Stimulated activated CD8-positive, alpha-beta memory T cell treated with anti-CD3 and anti-CD28 coated beads, Interleukin-4, amount 100 ng/mL, for 4 hours (primary cell): ENCODE measurements around the gene RAB4B.
"Not testable (repeated sequence)": the region's sequence is repeated elsewhere in the genome, so short reads cannot be mapped to it uniquely, and the experiment has no call there.

ENCODE experiments used
- DNase-seq, 2 donors: peaks; one replicate each; pipeline ENCODE4 v3.0.0-alpha.2; 2020; ENCODE audit warnings: low read depth in 2 of 2, low spot score in 1 of 2

Gene RAB4B

DNA sequence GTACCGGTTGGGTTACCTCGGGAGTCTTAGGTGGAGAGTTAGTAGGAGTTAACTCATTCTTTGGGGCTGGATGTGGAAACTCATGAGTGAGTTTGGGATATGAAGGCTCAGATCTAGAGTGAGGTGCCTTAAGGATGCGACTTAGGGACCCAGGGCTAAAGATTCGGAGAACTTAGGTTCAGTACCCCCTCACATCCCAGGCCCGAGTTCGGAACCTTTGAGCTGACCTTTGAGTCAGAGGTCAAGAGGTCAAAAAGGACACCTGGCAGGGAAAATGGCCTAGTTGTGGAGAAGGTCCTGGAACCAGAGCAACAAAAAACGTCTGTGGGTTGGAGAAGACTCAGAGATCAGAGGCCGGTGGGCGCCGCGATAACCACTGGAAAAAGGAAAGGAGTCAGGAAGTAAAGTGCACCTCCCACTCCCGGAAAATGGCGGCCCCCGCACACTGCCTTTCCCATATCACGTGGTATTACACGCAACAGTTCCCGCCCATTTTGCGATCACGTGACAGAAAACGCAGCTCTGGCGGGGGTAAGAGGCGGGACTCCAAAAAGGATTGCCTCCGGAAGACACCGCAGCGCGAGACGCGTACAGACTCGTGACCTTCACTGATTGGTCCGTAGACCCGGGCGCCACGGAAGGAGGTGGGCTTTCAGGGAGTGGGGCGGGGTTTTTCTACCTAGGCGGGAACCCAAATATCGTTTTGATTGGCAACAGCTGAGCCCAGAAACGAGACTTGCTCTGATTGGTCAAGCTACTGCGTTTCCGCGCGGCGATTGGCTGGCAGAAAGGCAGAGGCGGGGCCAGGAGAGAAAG is 27.8 kb upstream of the RAB4B start, which contains the start of gene ACTMAP:
Gene ACTMAP (minus strand): TSS at position 420 of the 816 bp plus-strand sequence. CDS start 674 bp downstream, outside the sequence.
- DNase-seq, result peak; percentile 99

DNA sequence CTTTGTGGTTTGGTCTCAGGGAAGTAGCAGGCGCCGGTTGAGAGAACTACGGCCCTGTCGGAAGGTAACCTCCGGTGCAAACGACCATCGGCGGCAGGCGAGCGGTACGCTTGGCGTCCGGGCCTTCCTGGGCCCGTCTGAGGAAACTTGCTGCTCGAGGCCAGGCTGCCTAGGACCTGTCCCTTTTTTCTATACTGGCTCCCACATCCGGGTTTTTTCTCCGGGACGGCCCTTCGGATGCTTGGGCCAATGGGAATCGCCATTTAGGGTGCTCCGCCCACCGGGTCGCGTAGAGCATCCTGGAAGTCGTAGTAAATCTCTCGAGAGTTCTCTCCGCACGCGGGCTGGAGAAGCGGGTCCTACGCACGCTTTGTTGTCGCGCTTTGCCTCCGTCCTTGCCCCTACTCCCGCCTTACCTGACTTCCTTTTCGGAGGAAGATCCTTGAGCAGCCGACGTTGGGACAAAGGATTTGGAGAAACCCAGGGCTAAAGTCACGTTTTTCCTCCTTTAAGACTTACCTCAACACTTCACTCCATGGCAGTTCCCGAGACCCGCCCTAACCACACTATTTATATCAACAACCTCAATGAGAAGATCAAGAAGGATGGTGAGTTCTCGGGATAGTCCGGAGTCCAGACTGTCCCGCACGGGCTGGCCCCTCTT is 27.0 kb upstream of the RAB4B start, which contains the start of gene SNRPA:
Gene SNRPA (plus strand): TSS at position 330 of the 664 bp plus-strand sequence. CDS start 206 bp downstream, at position 536.
- peak; percentile 90 to 92 for DNase-seq

DNA sequence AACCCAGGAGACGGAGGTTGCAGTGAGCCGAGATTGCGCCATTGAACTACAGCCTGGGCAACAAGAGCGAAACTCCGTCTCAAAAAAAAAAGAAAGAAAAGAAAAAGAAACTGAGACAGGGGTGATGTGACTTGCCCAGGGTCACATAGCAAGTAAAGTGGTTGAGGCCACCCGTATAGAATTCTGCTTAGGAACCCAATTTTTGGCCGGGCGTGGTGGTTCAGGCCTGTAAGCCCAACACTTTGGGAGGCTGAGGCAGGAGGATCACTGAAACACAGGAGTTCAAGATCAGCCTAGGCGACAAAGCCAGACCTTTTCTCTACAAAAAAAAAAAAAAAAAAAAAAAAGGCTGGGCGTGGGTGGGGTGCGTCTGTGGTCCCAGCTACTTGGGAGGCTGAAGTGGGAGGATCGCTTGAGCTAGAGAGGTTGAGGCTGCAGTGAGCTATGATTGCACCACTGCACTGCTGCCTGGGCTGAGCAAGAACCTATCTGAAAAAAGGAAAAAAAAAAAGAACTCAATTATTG is 25.7 kb upstream of the RAB4B start:
- DNase-seq, result no peak

DNA sequence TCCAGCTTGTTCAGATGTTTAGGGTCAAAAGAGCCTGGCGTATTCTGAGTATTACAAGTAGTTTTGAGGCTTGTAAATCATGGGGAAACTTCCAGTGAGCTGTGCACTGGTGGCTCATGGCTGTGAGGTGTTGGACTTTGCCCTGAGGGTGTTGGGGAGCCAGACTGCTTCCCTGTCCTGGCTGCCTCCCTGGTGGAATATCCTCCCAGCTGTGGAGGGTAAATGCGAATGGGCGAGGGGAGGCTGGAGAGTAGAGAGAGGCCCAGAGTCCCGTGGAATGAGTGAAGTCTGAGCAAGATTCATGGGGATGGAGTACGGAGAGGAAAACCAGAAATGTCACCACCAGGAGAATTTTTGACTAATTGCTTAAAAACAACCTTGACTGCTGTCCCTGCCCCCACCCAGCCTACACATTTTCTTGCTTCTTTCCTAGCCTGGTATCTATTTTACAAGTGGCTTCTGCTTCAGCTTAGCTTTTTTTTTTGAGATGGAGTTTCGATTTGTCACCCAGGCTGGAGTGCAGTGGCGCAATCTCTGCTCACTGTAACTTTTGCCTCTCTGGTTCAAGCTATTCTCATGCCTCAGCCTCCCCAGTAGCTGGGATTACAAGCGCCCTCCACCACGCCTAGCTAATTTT is 23.3 kb upstream of the RAB4B start:
- no peak for DNase-seq

DNA sequence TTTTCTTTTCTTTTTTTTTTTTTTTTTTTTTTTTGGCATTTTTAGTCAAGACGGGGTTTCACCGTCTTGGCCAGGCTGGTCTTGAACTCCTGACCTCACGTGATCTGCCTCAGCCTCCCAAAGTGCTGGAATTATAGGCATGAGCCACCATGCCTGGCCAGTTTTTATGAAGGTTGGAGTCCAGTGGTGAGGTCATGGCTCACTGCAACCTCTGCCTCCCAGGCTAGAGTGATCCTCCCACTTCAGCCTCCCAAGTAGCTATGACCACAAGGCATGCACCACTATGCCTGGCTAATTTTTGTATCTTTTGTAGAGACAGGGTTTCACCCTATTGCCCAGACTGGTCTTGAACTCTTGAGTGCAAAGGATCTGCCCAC is 22.8 kb upstream of the RAB4B start:
- DNase-seq, result no peak

DNA sequence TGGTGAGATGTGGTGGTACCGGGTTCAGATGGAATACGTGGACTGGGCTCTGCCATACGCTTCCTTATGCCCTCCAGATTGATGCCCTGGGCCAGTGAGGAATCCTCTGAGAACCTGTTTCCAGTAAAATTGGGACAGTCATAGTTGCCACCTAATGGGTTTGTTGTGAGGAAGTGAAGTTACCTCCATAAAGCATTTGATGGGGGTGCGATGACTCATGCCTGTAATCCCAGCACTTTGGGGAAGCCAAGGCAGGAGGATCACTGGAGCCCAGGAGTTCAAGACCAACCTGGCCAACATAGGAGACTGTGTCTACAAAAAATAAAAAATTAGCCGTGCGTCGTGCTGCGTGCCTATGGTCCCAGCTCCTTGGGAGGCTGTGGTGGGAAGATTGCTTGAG is 22.3 kb upstream of the RAB4B start:
- DNase-seq, result no peak

DNA sequence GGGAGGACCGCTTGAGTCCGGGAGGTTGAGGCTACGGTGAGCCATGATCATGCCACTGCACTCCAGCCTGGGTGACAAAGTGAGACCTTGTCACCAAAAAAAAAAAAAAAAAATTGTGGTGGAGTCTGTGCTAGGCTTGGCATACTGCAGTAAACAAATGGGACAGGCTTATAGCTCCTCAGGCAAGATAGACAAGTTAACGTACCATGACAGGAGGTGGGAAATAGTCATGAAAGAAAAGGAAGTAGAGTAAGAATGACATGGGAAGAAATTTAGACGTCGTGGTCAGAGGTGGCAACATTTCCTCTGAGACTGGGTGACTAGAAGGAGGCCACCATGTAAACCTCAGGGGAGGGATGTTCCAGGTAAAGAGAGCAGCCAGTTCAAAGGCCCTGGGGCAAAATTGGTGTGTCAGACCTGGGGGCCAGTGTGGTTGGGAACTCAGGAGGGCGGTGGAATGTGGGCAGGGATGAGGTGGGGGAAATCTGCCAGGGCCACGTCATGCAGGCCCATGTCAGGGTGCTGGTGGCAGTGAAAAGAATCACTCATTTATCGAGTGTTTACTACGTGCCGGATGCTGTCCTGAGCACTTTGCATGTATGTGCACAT is 21.4 kb upstream of the RAB4B start:
- DNase-seq, result no peak

DNA sequence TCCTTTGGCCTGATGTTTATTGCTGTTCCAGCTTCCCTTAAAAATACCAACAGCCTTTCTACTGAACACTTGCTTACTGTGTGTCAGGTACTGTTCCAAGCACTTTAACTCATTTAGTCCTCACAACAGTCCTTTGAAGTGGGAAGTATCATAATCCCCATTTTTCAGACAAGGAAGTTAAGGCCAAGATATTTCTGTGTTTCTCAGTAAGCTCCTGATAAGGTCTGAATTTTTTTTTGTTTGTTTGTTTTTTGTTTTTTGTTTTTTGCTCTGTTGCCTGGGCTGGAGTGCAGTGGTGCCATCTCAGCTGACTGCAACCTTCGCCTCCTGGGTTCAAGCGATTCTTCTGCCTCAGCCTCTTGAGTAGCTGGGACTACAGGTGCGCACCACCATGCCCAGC is 19.6 kb upstream of the RAB4B start:
- no peak for DNase-seq

DNA sequence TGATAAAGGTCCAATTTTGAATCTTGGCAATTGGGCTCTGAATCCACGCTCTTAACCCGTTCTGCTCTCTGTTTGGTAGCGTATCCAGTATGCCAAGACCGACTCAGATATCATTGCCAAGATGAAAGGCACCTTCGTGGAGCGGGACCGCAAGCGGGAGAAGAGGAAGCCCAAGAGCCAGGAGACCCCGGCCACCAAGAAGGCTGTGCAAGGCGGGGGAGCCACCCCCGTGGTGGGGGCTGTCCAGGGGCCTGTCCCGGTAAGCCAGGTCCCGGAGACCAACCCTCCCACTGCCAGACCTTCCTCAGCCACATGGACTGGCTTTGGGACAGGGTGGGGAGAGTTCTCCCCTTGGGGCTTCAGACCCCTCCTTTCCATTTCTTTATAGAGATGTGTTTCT is 18.7 kb upstream of the RAB4B start:
- DNase-seq, result no peak

DNA sequence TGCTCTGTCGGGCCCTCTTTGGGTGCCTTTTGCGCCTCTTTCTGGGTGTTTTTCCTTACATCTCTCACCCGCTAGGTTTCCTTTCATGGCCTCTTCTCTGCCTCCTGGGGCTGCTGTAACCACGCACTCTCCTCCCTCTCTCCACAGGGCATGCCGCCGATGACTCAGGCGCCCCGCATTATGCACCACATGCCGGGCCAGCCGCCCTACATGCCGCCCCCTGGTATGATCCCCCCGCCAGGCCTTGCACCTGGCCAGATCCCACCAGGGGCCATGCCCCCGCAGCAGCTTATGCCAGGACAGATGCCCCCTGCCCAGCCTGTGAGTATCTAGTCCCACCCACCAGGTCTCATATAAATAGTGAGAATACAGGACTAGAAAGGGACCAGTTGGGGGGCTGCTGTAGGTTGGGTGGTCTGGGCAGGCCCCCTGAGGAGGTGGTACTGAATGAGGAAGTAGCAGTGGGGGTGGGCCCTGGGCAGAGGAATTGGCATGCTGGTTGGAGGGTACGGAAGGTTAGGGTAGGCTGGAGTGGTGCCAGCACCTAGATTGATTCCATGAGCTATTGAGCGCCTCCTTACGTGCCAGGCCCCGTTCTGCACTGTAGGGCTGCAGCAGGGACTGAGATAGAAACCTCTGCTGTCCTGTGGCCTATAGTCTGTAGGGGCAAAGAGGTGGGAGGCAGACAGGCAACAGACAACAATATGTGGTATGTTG is 15.1 kb upstream of the RAB4B start:
- no peak for DNase-seq

DNA sequence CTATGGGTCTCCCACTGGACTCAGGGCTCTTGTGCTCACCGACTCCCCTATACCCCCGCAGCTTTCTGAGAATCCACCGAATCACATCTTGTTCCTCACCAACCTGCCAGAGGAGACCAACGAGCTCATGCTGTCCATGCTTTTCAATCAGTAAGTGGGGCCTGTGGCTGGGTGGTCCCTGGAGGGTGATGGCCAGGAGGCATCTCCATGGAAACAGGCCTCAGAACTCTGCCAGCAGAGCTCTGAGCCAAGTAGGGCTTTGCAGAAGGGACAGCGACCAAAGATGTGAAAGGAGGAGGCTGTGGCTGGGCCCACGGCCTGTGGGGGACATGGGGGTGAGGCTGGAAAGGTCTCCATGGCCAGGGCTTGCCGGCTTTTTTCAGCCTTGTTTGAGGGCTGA is 14.5 kb upstream of the RAB4B start:
- DNase-seq, result no peak

DNA sequence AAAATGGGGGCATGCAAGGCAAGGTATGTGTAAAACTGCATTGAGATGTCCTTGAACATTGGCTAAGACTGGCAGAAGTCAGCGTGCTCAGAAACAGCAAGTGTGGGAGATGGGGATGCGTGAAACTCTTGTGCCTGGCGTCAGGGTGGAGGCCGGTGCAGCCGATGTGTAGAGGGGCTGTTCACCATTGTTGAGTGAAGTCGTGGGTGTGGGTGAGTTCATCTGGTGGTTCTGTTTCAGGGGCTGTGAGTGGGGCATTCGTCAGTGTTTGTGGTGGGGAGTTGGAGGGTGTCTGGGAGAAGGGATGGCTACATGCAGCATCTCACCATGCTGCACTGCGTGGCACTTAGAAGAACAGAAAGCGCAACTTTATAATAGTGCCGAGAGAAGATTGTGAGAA is 14.1 kb upstream of the RAB4B start:
- DNase-seq, result no peak

DNA sequence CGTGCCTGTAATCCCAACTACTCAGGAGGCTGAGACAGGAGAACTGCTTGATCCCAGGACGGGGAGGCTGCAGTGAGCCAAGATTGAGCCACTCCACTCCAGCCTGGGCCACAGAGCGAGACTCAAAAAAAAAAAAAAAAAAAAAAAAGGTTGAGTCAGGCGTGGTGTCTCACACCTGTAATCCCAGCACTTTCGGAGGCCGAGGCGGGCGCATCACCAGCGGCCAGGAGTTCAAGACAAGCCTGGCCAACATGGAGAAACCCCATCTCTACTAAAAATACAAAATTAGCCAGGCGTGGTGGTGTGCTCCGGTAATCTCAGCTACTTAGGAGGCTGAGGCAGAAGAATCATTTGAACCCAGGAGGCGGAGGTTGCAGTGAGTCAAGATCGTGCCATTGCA is 11.7 kb upstream of the RAB4B start:
- DNase-seq, result not testable (repeated sequence)

DNA sequence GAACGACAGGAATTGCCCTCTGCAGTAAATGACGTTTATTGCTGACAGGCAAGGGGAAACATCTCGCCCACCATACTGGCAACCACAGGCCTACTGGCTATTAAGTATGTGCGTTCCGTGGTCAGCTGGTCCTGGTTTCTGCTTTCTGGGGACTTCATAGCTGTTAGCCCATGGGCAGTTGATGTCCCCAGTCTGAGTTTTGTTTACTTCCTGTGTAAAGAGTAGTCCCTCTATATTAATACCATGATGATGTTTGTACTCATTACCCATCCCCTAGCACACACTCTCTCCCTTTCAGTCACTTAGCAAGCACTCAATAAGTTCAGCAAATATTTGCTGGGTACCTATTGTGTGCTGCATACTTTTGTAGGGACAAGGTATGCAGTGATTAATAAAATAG is 9.2 kb upstream of the RAB4B start:
- no peak for DNase-seq

DNA sequence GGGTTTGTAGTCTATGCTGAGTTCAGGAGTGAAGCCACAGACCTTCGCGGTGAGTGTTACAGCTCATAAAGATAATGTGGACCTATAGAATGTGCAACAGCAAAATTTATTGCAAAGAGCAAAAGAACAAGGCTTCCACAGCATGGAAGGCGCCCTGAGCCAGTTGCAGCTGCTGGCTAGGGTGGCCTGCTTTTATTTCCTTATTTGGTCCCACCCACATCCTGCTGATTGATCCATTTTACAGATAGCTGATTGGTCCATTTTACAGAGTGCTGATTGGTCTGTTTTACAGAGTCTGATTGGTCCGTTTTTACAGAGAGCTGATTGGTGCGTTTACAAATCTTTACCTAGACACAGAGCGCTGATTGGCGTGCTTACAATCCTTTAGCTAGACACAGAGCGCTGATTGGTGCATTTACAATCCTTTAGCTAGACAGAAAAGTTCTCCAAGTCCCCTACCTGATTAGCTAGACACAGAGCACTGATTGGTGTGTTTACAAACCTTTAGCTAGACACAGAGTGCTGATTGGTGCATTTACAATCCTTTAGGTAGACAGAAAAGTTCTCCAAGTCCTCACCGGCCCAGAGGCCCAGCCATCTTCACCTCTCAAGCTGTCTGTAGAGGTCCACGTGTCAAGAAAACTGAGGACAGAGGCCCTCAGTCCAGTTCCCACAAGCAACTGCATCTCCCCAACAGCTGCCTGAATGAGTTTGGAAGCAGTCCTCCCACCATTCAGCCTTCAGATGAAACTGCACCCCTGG is 6.8 kb upstream of the RAB4B start:
- not testable (repeated sequence) for DNase-seq

DNA sequence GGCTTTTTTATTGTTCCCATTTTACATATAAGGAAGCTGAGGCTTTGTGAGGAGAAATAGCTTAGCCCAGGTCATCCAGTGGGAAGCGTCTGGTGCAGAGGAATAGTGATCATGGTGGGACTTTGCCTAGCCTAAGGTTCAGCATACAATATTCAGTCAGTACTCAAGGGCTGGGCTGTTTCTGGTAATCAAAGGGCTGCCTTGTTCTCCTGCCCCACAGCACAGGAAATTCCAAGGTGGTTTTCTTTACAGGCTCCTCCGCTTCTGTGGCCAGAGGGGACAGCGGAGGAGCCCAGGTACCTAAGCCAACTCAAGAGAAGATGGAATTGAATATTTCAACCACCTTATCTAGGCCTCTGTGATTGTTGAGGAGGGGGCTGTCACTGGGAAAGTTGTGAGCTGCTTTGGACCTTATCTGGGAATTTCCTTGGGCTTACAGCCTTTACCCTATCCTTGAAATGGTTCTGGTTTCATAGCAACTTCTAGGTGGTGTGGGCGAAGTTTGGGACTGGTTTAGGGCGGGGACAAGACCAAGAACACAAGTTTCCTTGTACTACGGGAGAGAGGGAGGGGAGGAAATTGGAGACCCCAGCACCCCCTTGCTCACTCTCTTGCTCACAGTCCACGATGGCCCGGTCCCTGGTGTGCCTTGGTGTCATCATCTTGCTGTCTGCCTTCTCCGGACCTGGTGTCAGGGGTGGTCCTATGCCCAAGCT is 3.0 kb upstream of the RAB4B start, which contains the start of gene MIA:
Gene MIA (plus strand): TSS at position 606 of the 716 bp plus-strand sequence. CDS start 22 bp downstream, at position 628.
- no peak for DNase-seq

DNA sequence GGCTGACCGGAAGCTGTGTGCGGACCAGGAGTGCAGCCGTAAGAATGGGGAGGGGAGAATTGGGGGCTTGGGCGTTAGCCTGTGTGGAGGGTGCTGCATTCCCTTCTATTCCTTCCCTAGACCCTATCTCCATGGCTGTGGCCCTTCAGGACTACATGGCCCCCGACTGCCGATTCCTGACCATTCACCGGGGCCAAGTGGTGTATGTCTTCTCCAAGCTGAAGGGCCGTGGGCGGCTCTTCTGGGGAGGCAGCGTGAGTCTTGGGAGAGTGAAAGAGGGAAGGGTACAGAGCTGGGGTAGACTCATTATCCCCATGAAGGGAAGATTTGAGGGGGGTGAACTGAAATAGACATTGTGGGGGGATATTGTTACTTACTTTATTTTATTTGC is 2.4 kb upstream of the RAB4B start:
- no peak for DNase-seq

DNA sequence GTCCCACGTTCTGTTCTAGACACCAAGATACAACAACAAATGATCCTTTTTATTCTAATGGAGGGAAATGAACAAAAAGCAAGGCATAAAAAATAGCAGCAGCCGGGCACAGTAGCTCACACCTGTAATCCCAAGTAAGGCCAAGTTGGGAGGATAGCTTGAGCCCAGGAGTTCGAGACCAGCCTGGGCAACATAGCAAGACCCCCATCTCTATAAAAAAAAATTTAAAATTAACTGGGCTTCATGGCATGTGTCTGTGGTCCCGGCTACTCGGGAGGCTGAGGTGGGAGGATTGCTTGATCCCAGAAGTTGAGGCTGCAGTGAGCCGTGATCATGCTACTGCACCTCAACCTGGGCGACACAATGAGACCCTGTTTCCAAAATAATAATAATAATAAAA is 1.7 kb upstream of the RAB4B start:
- no peak for DNase-seq

DNA sequence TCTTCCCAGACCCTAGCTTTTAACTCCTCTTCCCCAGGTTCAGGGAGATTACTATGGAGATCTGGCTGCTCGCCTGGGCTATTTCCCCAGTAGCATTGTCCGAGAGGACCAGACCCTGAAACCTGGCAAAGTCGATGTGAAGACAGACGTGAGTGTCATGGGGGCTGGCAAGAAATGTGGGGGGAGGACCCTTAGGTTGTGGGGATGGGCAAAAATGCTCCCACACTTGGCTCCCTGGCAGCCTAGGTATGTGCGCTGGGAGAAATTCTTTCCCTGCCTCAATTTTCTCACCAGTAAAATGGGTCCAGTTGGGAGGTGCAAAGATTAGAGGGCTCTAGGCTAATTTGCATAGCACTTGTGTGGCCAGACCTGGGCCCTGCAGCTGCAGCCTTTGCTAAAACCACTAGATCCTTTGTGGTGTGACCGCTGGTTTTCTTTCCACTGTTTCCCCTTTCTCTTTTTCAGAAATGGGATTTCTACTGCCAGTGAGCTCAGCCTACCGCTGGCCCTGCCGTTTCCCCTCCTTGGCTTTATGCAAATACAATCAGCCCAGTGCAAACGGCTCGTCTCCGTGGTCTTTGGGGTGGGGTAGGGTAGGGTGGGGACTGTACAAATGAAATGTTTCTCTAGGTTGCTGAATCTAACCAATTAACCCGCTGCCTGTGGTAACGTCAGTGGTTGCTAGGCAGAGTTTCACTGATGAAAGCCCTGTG is 959 bp upstream of the RAB4B start:
- peak; percentile 82 for DNase-seq
